Upper lobe of right lung (tissue), 1 donor: ENCODE data around the gene CST3. TPM values are rescaled to one million over a fixed set of nuclear protein-coding genes. Genes with fewer than 3 reads are reported as not detected.

Source experiments
- ATAC-seq: fragments of 200-7000 bp; cut with Tn5 transposase; one replicate; pipeline ENCODE4 v1.9.1; 2020; ENCODE audit warnings: mild to moderate bottlenecking, moderate library complexity
- DNase-seq: peaks from one replicate; pipeline ENCODE4 v3.0.0-alpha.2; 2020
- H3K27ac ChIP-seq: fragments of 200-600 bp; one replicate; pipeline ENCODE4 v1.8.0; 2022
- H3K27me3 ChIP-seq: fragments of 200-600 bp; one replicate; pipeline ENCODE4 v1.8.0; 2022; ENCODE audit warnings: mild to moderate bottlenecking
- H3K36me3 ChIP-seq: fragments of 200-600 bp; one replicate; pipeline ENCODE4 v1.8.0; 2022
- H3K4me1 ChIP-seq: fragments of 200-600 bp; one replicate; pipeline ENCODE4 v1.8.0; 2022
- H3K4me3 ChIP-seq: fragments of 200-600 bp; one replicate; pipeline ENCODE4 v1.8.0; 2022; ENCODE audit warnings: mild to moderate bottlenecking
- H3K9me3 ChIP-seq: fragments of 200-600 bp; one replicate; pipeline ENCODE4 v1.8.0; 2022
- intact Hi-C: fragments of 100-400 bp; cut with DNase I; formaldehyde crosslinking; loops from one replicate; pipeline ENCODE4 v1.11.0; 2022
- total RNA-seq: library from RNA; stranded (reverse); fragmentation: NEBNext Ultra II Directional; extraction: Animal tissue kit (Norgen Biotek cat#: 25700); gene quantifications from one replicate; pipeline ENCODE4 v1.2.1, GENCODE V29; 2021
- TF ChIP-seq, protein P1 (sequence below): fragments of 200-600 bp; IDR thresholded peaks from one replicate; pipeline ENCODE4 v1.8.0; 2022; ENCODE audit warnings: antibody characterized with exemption
- donor health status: DM: no; HTN: yes; CAD: no; lungs with severe emphysema.

Gene CST3
- total RNA-seq, 1 donor from 2014 or later = 666 TPM

- Histone ChIP-seq H3K36me3 (no peaks in the 10 kb centered on the region), H3K27me3 (no peaks in the 10 kb centered on the region), H3K27ac (no peak overlapping the region), H3K4me1 (peaks cover 23% of the 10 kb centered on the region), H3K4me3 (no peak overlapping the region), H3K9me3 (no peaks in the 10 kb centered on the region)
- TF ChIP-seq, protein P1, sequence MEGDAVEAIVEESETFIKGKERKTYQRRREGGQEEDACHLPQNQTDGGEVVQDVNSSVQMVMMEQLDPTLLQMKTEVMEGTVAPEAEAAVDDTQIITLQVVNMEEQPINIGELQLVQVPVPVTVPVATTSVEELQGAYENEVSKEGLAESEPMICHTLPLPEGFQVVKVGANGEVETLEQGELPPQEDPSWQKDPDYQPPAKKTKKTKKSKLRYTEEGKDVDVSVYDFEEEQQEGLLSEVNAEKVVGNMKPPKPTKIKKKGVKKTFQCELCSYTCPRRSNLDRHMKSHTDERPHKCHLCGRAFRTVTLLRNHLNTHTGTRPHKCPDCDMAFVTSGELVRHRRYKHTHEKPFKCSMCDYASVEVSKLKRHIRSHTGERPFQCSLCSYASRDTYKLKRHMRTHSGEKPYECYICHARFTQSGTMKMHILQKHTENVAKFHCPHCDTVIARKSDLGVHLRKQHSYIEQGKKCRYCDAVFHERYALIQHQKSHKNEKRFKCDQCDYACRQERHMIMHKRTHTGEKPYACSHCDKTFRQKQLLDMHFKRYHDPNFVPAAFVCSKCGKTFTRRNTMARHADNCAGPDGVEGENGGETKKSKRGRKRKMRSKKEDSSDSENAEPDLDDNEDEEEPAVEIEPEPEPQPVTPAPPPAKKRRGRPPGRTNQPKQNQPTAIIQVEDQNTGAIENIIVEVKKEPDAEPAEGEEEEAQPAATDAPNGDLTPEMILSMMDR = no peak
- intact Hi-C loops = no loop called here
- ATAC-seq (no peak), DNase-seq (no peak)
Observed at GRCh38 chr20:23640671-23641667, 3.2 kb upstream of the CST3 start.

DNA sequence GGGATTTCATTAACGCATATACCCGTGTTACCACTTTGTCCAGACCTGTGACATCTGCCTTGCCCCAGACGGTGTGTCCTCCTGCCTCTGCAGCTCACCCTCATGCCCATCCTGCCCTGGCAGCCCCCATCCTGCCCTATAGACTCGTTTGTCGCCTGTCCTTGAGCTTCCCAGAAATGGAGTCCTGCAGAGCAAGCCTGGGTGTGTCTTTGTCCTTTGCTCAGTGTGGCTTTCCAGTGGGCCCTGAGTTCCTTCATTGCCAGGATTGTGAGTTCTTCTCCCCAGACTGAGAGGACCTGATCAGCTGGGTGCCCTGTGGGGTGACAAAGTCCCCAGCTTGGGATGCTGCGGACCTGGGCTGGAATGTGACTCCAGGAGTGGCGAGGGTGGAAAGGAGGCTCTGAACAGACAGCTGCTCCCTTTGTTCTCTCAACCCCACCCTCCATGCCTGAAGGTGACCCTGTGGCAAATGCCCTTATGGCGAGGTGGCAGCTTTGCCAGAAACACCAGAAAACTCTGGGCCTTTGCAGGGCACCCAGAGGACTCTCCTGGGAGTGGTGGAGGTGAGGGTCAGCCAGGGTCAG lies 2.4 kb upstream of the CST3 start:
- H3K4me1 ChIP-seq = peaks cover 28% of the 10 kb centered on the region

GRCh38 chr20:23639490-23639958 lies 1.8 kb upstream of the CST3 start:
- H3K36me3 ChIP-seq = no peaks in the 10 kb centered on the region
- H3K9me3 ChIP-seq = no peaks in the 10 kb centered on the region
- H3K27me3 ChIP-seq = no peaks in the 10 kb centered on the region
- no peak for ATAC-seq
- TF ChIP-seq, protein P1 = no peak
- peaks cover 28% of the 10 kb centered on the region for H3K4me1 ChIP-seq
- no peak overlapping the region for H3K27ac ChIP-seq
- intact Hi-C loops = no loop called here
- no peak for DNase-seq
- H3K4me3 ChIP-seq = no peak overlapping the region

More for the DNA sequence above, 2.4 kb upstream of the CST3 start:
- Histone ChIP-seq H3K36me3 (no peaks in the 10 kb centered on the region), H3K4me3 (no peak overlapping the region), H3K27me3 (no peaks in the 10 kb centered on the region), H3K27ac (no peak overlapping the region), H3K9me3 (no peaks in the 10 kb centered on the region)
- no peak for ATAC-seq
- intact Hi-C loops = no loop called here
- no peak for DNase-seq
- TF ChIP-seq, protein P1 = no peak

GRCh38 chr20:23638309-23638708 lies 554 bp upstream of the CST3 start:
- Histone ChIP-seq H3K4me3 (no peak overlapping the region), H3K36me3 (peaks cover 10% of the 10 kb centered on the region), H3K4me1 (peaks cover 28% of the 10 kb centered on the region), H3K27me3 (no peaks in the 10 kb centered on the region), H3K9me3 (no peaks in the 10 kb centered on the region), H3K27ac (no peak overlapping the region)
- TF ChIP-seq, protein P1 = no peak
- intact Hi-C loops = no loop called here
- DNase-seq = no peak
- no peak for ATAC-seq

- TF ChIP-seq, protein P1 = no peak
- H3K27me3 ChIP-seq = no peaks in the 10 kb centered on the region
- ATAC-seq = no peak
- intact Hi-C loops = no loop called here
- H3K27ac ChIP-seq = peak overlapping the region; percentile 96
- peaks cover 18% of the 10 kb centered on the region for H3K4me1 ChIP-seq
- H3K36me3 ChIP-seq = peaks cover 20% of the 10 kb centered on the region
- H3K4me3 ChIP-seq = peak overlapping the region; percentile 90
- no peak for DNase-seq
- no peaks in the 10 kb centered on the region for H3K9me3 ChIP-seq
Observed at GRCh38 chr20:23636908-23637281, 860 bp downstream of the CST3 start.
